HEK293 (cell line): ENCODE data around the gene LMOD1.
A peak's percentile ranks its signal among the peaks of the same experiment; 100 is the strongest.

Source experiments
- BCL6B ChIP-seq: fragments of 450-650 bp; formaldehyde crosslinking; IDR thresholded peaks from 2 replicates; pipeline ENCODE4 v1.5.1; 2017; ENCODE audit warnings: missing biosample characterization, missing genetic modification characterization
- HIC1 ChIP-seq: fragments of 450-650 bp; formaldehyde crosslinking; IDR thresholded peaks from 2 replicates; pipeline ENCODE4 v1.5.1; 2016; ENCODE audit warnings: missing biosample characterization, missing genetic modification characterization
- OSR2 ChIP-seq: fragments of 450-650 bp; formaldehyde crosslinking; IDR thresholded peaks from 2 replicates; pipeline ENCODE4 v1.5.1; 2016; ENCODE audit warnings: missing biosample characterization, missing genetic modification characterization
- SP2 ChIP-seq: fragments of 450-650 bp; formaldehyde crosslinking; IDR thresholded peaks from 2 replicates; pipeline ENCODE4 v1.5.1; 2016; ENCODE audit warnings: missing biosample characterization, missing genetic modification characterization
- SP7 ChIP-seq: fragments of 450-650 bp; formaldehyde crosslinking; IDR thresholded peaks from 2 replicates; pipeline ENCODE4 v1.5.1; 2016; ENCODE audit warnings: missing biosample characterization, missing genetic modification characterization
- WT1 ChIP-seq: fragments of 450-650 bp; formaldehyde crosslinking; IDR thresholded peaks from 2 replicates; pipeline ENCODE4 v1.5.1; 2016; ENCODE audit warnings: missing biosample characterization, missing genetic modification characterization
- ZBTB11 ChIP-seq: fragments of 450-650 bp; formaldehyde crosslinking; conservative IDR thresholded peaks from 2 replicates; pipeline ENCODE4 v1.5.1; 2016; ENCODE audit warnings: low read depth, missing biosample characterization, missing genetic modification characterization
- ZNF157 ChIP-seq: fragments of 450-650 bp; formaldehyde crosslinking; IDR thresholded peaks from 2 replicates; pipeline ENCODE4 v1.5.1; 2016; ENCODE audit warnings: missing biosample characterization, missing genetic modification characterization
- ZNF175 ChIP-seq: fragments of 450-650 bp; formaldehyde crosslinking; IDR thresholded peaks from 2 replicates; pipeline ENCODE4 v1.5.1; 2016; ENCODE audit warnings: missing biosample characterization, missing genetic modification characterization
- ZNF24 ChIP-seq: fragments of 450-650 bp; formaldehyde crosslinking; IDR thresholded peaks from 2 replicates; pipeline ENCODE4 v1.5.1; 2016; ENCODE audit warnings: missing biosample characterization, missing genetic modification characterization
- ZNF280C ChIP-seq: fragments of 450-650 bp; formaldehyde crosslinking; IDR thresholded peaks from 2 replicates; pipeline ENCODE4 v1.5.1; 2016; ENCODE audit warnings: missing biosample characterization, missing genetic modification characterization
- ZNF324 ChIP-seq: fragments of 450-650 bp; formaldehyde crosslinking; IDR thresholded peaks from 2 replicates; pipeline ENCODE4 v1.5.1; 2016; ENCODE audit warnings: missing biosample characterization, missing genetic modification characterization
- ZNF366 ChIP-seq: fragments of 450-650 bp; formaldehyde crosslinking; conservative IDR thresholded peaks from 2 replicates; pipeline ENCODE4 v1.5.1; 2016; ENCODE audit warnings: missing biosample characterization, missing genetic modification characterization
- ZNF404 ChIP-seq: fragments of 450-650 bp; formaldehyde crosslinking; IDR thresholded peaks from 2 replicates; pipeline ENCODE4 v1.5.1; 2017; ENCODE audit warnings: missing biosample characterization, missing genetic modification characterization
- ZNF473 ChIP-seq: fragments of 450-650 bp; formaldehyde crosslinking; IDR thresholded peaks from 2 replicates; pipeline ENCODE4 v1.5.1; 2017; ENCODE audit warnings: missing biosample characterization, missing genetic modification characterization
- ZNF510 ChIP-seq: fragments of 450-650 bp; formaldehyde crosslinking; IDR thresholded peaks from 2 replicates; pipeline ENCODE4 v1.5.1; 2018; ENCODE audit warnings: mild to moderate bottlenecking, missing genetic modification characterization, missing biosample characterization; ENCODE audit not compliant: insufficient replicate concordance
- ZNF521 ChIP-seq: fragments of 450-650 bp; formaldehyde crosslinking; IDR thresholded peaks from 2 replicates; pipeline ENCODE4 v1.5.1; 2017; ENCODE audit warnings: missing biosample characterization, mild to moderate bottlenecking, missing genetic modification characterization
- ZNF555 ChIP-seq: fragments of 450-650 bp; formaldehyde crosslinking; conservative IDR thresholded peaks from 2 replicates; pipeline ENCODE4 v1.5.1; 2017; ENCODE audit warnings: missing biosample characterization, mild to moderate bottlenecking, missing genetic modification characterization, inconsistent platforms
- ZNF561 ChIP-seq: fragments of 450-650 bp; IDR thresholded peaks from 2 replicates; pipeline ENCODE4 v1.5.1; 2018; ENCODE audit warnings: missing biosample characterization, missing genetic modification characterization, borderline replicate concordance
- ZNF610 ChIP-seq: fragments of 450-650 bp; formaldehyde crosslinking; IDR thresholded peaks from 2 replicates; pipeline ENCODE4 v1.5.1; 2016; ENCODE audit warnings: missing biosample characterization, missing genetic modification characterization, borderline replicate concordance
- ZNF624 ChIP-seq: fragments of 450-650 bp; formaldehyde crosslinking; IDR thresholded peaks from 2 replicates; pipeline ENCODE4 v1.5.1; 2017; ENCODE audit warnings: missing biosample characterization, missing genetic modification characterization
- ZNF645 ChIP-seq: fragments of 450-650 bp; formaldehyde crosslinking; IDR thresholded peaks from 2 replicates; pipeline ENCODE4; 2016; ENCODE audit warnings: missing biosample characterization, missing genetic modification characterization
- ZNF660 ChIP-seq: fragments of 450-650 bp; IDR thresholded peaks from 2 replicates; pipeline ENCODE4 v1.5.1; 2018; ENCODE audit warnings: missing biosample characterization, mild to moderate bottlenecking, missing genetic modification characterization
- ZNF664 ChIP-seq: fragments of 450-650 bp; formaldehyde crosslinking; IDR thresholded peaks from 2 replicates; pipeline ENCODE4 v1.5.1; 2016; ENCODE audit warnings: missing biosample characterization, missing genetic modification characterization
- ZNF707 ChIP-seq: fragments of 450-650 bp; formaldehyde crosslinking; IDR thresholded peaks from 2 replicates; pipeline ENCODE4 v1.5.1; 2016; ENCODE audit warnings: missing biosample characterization, missing genetic modification characterization
- ZNF76 ChIP-seq: fragments of 450-650 bp; formaldehyde crosslinking; IDR thresholded peaks from 2 replicates; pipeline ENCODE4; 2016; ENCODE audit warnings: low read depth, missing biosample characterization, missing genetic modification characterization, borderline replicate concordance
- ZNF785 ChIP-seq: fragments of 450-650 bp; formaldehyde crosslinking; IDR thresholded peaks from 2 replicates; pipeline ENCODE4 v1.5.1; 2016; ENCODE audit warnings: missing biosample characterization, missing genetic modification characterization
- ZNF830 ChIP-seq: fragments of 450-650 bp; IDR thresholded peaks from 2 replicates; pipeline ENCODE4 v1.5.0; 2018; ENCODE audit warnings: missing biosample characterization, missing genetic modification characterization, low read depth, mild to moderate bottlenecking, moderate library complexity
- TF ChIP-seq, protein P1 (sequence below): fragments of 450-650 bp; formaldehyde crosslinking; IDR thresholded peaks from 2 replicates; pipeline ENCODE4 v1.5.1; 2016; ENCODE audit warnings: missing biosample characterization, missing genetic modification characterization, low read depth

Gene LMOD1

DNA sequence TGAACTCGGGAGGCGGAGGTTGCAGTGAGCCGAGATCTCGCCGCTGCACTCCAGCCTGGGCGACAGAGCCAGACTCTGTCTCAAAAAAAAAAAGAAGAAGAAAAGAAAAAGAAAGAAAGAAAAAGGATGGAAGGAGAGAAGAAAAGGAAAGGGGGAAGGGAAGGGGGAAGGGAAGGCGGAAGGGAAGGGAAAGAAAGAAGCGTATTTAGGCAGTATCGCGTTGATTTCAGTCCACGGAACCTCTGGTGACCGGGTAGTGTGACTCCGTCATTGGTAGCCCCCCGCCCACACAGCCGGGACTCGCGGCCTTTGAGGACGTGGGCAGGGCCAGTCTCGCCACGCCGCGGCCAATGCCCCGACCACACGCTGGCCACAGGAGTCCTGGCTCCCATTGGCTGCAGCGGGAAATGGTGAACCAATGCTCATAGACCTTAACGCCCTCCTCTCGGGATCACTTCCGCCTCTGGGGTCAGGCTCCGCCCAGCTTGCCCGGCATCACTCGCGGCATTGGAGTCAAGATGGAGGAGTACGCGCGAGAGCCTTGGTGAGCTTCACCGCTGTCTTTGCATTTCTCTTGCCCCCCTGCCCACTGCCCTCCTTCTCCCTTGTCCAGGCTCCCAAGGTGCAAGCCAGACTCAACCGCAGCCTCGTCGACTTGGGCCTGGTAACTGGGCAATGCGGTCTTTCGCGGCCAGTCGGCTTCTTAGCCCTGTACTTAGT lies 8.8 kb upstream of the LMOD1 start, which contains the start of gene TIMM17A (continued):
- TF ChIP-seq WT1 (tag by site-specific recombination) (no peak; the same call in none of the 2 replicates), OSR2 (tag by site-specific recombination) (no peak), ZNF157 (no peak), ZNF473 (tag by site-specific recombination) (no peak), ZNF24 (tag by site-specific recombination) (no peak), ZNF366 (tag by site-specific recombination) (peak; percentile 97), ZNF555 (no peak), ZNF624 (tag by site-specific recombination) (no peak), ZNF324 (tag by site-specific recombination) (peak; percentile 91), ZNF521 (tag by site-specific recombination) (no peak), ZNF175 (tag by site-specific recombination) (no peak), ZNF664 (no peak), ZNF280C (tag by site-specific recombination) (no peak), HIC1 (tag by site-specific recombination) (peak; percentile 100), ZNF707 (tag by site-specific recombination) (no peak; the same call in 1 of the 2 replicates), ZNF561 (tag by site-specific recombination) (no peak; the same call in 1 of the 2 replicates), ZNF404 (tag by site-specific recombination) (no peak), ZNF510 (tag by site-specific recombination) (no peak), SP2 (tag by site-specific recombination) (peak; percentile 96), BCL6B (no peak), ZNF610 (no peak), SP7 (tag by site-specific recombination) (peak; percentile 58; the same call in 1 of the 2 replicates), ZNF76 (tag by site-specific recombination) (peak; percentile 89), ZBTB11 (tag by site-specific recombination) (peak; percentile 61), ZNF645 (tag by site-specific recombination) (no peak), ZNF660 (tag by site-specific recombination) (no peak; the same call in 1 of the 2 replicates), ZNF785 (peak; percentile 94), ZNF830 (no peak)
- TF ChIP-seq, protein P1, sequence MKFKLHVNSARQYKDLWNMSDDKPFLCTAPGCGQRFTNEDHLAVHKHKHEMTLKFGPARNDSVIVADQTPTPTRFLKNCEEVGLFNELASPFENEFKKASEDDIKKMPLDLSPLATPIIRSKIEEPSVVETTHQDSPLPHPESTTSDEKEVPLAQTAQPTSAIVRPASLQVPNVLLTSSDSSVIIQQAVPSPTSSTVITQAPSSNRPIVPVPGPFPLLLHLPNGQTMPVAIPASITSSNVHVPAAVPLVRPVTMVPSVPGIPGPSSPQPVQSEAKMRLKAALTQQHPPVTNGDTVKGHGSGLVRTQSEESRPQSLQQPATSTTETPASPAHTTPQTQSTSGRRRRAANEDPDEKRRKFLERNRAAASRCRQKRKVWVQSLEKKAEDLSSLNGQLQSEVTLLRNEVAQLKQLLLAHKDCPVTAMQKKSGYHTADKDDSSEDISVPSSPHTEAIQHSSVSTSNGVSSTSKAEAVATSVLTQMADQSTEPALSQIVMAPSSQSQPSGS = no peak; the same call in 1 of the 2 replicates
